NT2/D1 (cell line): ENCODE data around the gene SNX9.

Experiments used
- DNase-seq: peaks from one replicate; pipeline ENCODE4 v3.0.0-alpha.2; 2011; ENCODE audit warnings: low read depth, low spot score
- H3K27me3 ChIP-seq: 2 replicates; pipeline ENCODE4 v1.6.0; 2011; ENCODE audit warnings: mild to moderate bottlenecking; ENCODE audit not compliant: insufficient read length, insufficient read depth
- H3K36me3 ChIP-seq: 2 replicates; pipeline ENCODE4 v1.6.1; 2011; ENCODE audit warnings: mild to moderate bottlenecking, low read length, mixed read lengths; ENCODE audit not compliant: insufficient read depth, insufficient read length
- H3K4me1 ChIP-seq: 2 replicates; pipeline ENCODE4 v1.5.1; 2011; ENCODE audit not compliant: insufficient read depth, insufficient read length
- H3K4me3 ChIP-seq: 2 replicates; pipeline ENCODE4 v1.5.1; 2011; ENCODE audit warnings: low read depth; ENCODE audit not compliant: insufficient read length
- H3K9ac ChIP-seq: 2 replicates; pipeline ENCODE4 v1.6.0; 2011; ENCODE audit warnings: low read depth; ENCODE audit not compliant: insufficient read length
- H3K9me3 ChIP-seq: 2 replicates; pipeline ENCODE4 v1.5.1; 2011; ENCODE audit warnings: mild to moderate bottlenecking, low read length; ENCODE audit not compliant: insufficient read depth
- SUZ12 ChIP-seq: IDR thresholded peaks from 2 replicates; pipeline ENCODE4 v1.6.1; 2011; ENCODE audit not compliant: insufficient read length, insufficient read depth; ENCODE audit errors: extremely low read depth
- YY1 ChIP-seq: IDR thresholded peaks from 2 replicates; pipeline ENCODE4 v1.6.1; 2011; ENCODE audit not compliant: insufficient read length, insufficient read depth
- ZNF274 ChIP-seq: IDR thresholded peaks from 2 replicates; pipeline ENCODE4 v1.6.1; 2011; ENCODE audit warnings: mild to moderate bottlenecking, low read depth, low read length

SNX9 gene

GRCh38 chr6:157880534-157880933 lies 57.5 kb downstream of the SNX9 start:
- H3K4me3 ChIP-seq: no peak overlapping the region
- DNase-seq: no peak
- no peaks in the 10 kb centered on the region for H3K27me3 ChIP-seq
- TF ChIP-seq ZNF274 (no peak), SUZ12 (no peak), YY1 (no peak)
- H3K9me3 ChIP-seq: no peaks in the 10 kb centered on the region
- H3K4me1 ChIP-seq: peaks cover 3% of the 10 kb centered on the region
- H3K36me3 ChIP-seq: peaks cover 17% of the 10 kb centered on the region
- H3K9ac ChIP-seq: no peak overlapping the region

DNA sequence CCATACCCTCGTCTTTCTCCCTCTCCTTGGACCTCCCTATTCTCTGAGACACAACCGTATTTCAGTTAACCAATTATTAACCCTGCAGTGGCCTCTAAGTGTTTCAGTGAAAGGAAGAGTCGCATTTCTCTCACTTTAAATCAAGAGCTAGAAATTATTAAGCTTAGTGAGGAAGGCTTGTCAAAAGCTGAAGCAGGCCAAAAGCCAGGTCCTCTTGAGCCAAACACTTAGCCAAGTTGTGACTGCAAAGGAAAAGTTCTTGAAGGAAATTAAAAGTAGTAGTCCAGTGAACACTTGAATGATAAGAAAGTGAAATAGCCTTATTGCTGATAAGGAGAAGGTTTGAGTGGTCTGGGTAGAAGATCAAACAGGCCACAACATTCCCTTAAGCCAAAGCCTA lies 58.3 kb downstream of the SNX9 start:
- TF ChIP-seq ZNF274 (no peak), SUZ12 (no peak), YY1 (no peak)
- peaks cover 3% of the 10 kb centered on the region for H3K4me1 ChIP-seq
- H3K27me3 ChIP-seq: no peaks in the 10 kb centered on the region
- DNase-seq: no peak
- H3K4me3 ChIP-seq: no peak overlapping the region
- H3K36me3 ChIP-seq: peaks cover 21% of the 10 kb centered on the region
- no peaks in the 10 kb centered on the region for H3K9me3 ChIP-seq
- H3K9ac ChIP-seq: no peak overlapping the region

DNA sequence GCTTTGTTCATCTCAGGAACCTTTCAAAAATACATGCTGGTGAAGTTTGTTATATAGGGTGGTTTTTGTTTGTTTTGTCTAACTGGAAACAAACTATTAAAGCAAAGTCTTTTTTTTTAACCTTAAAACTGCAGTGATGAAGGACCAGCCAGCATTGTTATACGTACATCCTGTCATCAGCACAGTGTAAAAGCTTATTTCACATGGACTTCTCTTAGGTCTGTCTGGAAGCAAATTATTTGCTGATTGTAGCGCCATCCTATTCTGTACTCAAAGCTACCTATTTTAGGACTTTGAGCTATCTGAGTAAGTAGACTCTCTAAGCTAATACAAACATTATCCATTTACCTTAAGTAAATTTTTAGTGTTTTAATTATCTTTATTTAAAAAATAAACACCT lies 61.7 kb downstream of the SNX9 start:
- Histone ChIP-seq H3K4me1 (peaks cover 3% of the 10 kb centered on the region), H3K9ac (no peak overlapping the region), H3K36me3 (peaks cover 14% of the 10 kb centered on the region), H3K4me3 (no peak overlapping the region), H3K27me3 (no peaks in the 10 kb centered on the region), H3K9me3 (no peaks in the 10 kb centered on the region)
- DNase-seq: no peak
- TF ChIP-seq YY1: no peak
- no peak for TF ChIP-seq SUZ12
- TF ChIP-seq ZNF274: no peak

GRCh38 chr6:157885211-157885788 lies 62.3 kb downstream of the SNX9 start:
- no peak for DNase-seq

DNA sequence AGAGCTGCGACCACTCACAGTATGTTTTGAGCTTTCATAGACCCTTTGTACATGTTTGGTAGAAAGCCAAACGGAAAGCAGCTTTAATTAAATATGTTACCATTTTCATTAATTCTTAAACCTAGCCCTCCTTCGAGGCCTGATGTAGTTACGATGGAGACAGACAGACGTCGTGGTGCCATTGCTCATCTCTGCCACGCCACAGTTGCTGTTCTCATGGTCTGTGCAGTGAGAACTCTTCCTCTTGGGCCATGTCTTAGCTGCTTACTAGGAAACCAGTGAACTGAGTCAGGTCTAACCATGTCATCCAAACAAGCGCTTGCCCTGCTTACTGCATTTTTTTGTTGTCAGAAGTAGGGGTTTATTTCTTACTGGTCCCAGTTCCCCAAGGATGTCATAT lies 62.8 kb downstream of the SNX9 start:
- TF ChIP-seq SUZ12: no peak
- no peak for TF ChIP-seq ZNF274
- TF ChIP-seq YY1: no peak
- Histone ChIP-seq H3K9me3 (no peaks in the 10 kb centered on the region), H3K27me3 (no peaks in the 10 kb centered on the region), H3K9ac (no peak overlapping the region), H3K4me3 (no peak overlapping the region), H3K36me3 (peaks cover 16% of the 10 kb centered on the region), H3K4me1 (no peaks in the 10 kb centered on the region)
- DNase-seq: no peak

More at GRCh38 chr6:157885211-157885788, 62.3 kb downstream of the SNX9 start:
- TF ChIP-seq ZNF274: no peak
- TF ChIP-seq YY1: no peak
- TF ChIP-seq SUZ12: no peak
- no peaks in the 10 kb centered on the region for H3K9me3 ChIP-seq
- H3K27me3 ChIP-seq: no peaks in the 10 kb centered on the region
- no peak overlapping the region for H3K4me3 ChIP-seq
- no peak overlapping the region for H3K9ac ChIP-seq
- H3K36me3 ChIP-seq: peaks cover 16% of the 10 kb centered on the region
- H3K4me1 ChIP-seq: no peaks in the 10 kb centered on the region

- Histone ChIP-seq H3K9me3 (no peaks in the 10 kb centered on the region), H3K27me3 (no peaks in the 10 kb centered on the region), H3K4me3 (no peak overlapping the region), H3K36me3 (peaks cover 16% of the 10 kb centered on the region), H3K9ac (no peak overlapping the region), H3K4me1 (no peaks in the 10 kb centered on the region)
- no peak for TF ChIP-seq YY1
- TF ChIP-seq ZNF274: no peak
- DNase-seq: no peak
These were observed 64.8 kb downstream of the SNX9 start for GRCh38 chr6:157887892-157888291.

DNA sequence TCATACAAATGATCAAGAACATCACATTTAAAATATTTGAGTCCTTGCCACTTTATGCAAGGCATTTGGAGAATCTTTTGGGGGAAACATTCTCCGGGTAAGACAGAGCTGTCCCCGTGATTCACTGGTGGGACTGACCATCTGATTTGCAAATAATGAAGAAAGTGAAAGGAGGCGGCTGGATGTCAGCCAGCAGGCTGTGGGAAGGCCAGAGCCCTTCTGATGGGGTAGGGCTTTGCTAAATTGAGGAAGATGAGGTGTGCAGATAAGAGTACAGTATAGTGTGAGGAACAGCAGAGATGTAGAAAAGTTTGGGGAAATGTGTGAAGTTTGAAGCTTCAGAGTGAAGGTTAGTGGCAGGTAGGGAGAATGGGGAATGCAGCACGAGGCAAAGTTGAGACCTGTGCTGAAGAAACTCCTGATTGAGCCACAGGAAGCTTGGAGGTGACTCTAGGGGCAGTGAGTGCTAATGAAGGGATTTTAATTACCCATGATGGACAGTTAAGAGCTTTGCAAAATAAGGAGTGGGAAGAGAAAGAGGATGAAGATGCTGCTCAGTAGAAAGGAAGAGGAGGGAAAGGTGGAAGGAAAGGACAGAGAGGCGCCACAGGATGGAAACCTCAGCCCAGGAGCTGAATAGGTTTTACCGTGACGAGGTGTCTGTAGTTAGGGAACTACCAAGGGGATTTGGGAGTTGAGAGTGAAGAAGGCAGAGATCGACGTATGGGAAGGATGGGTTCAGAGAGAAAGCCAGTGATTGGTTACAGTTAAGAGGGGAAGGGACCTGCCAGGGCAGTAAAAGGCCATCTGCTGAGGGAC lies 68.7 kb downstream of the SNX9 start:
- no peak for DNase-seq
- TF ChIP-seq YY1 (no peak), SUZ12 (no peak), ZNF274 (no peak)
- Histone ChIP-seq H3K4me1 (no peaks in the 10 kb centered on the region), H3K27me3 (no peaks in the 10 kb centered on the region), H3K9ac (no peak overlapping the region), H3K9me3 (no peaks in the 10 kb centered on the region), H3K4me3 (no peak overlapping the region), H3K36me3 (peaks cover 13% of the 10 kb centered on the region)

GRCh38 chr6:157892363-157892877 lies 69.4 kb downstream of the SNX9 start:
- Histone ChIP-seq H3K36me3 (peaks cover 13% of the 10 kb centered on the region), H3K27me3 (no peaks in the 10 kb centered on the region), H3K9me3 (no peaks in the 10 kb centered on the region), H3K9ac (no peak overlapping the region), H3K4me3 (no peak overlapping the region), H3K4me1 (no peaks in the 10 kb centered on the region)
- DNase-seq: no peak
- no peak for TF ChIP-seq SUZ12
- TF ChIP-seq YY1: no peak
